ENCODE data around the gene SLC35F1. TPM values are rescaled to one million over a fixed set of nuclear protein-coding genes. Genes with fewer than 3 reads are reported as not detected.

The SLC35F1 gene
- total RNA-seq, 1 experiment from 2014 or later: not detected

- no peaks in the 10 kb centered on the region for H3K36me3 ChIP-seq
- DNase-seq: no peak
- H3K4me3 ChIP-seq: no peak overlapping the region
- no peaks in the 10 kb centered on the region for H3K27me3 ChIP-seq
- H3K9me3 ChIP-seq: no peaks in the 10 kb centered on the region
Measured at GRCh38 chr6:118044275-118044674, 137.2 kb downstream of the SLC35F1 start.

GRCh38 chr6:118054082-118054481 is 147.0 kb downstream of the SLC35F1 start:
- Histone ChIP-seq H3K36me3 (no peaks in the 10 kb centered on the region), H3K9me3 (no peaks in the 10 kb centered on the region)
- DNase-seq: no peak

GRCh38 chr6:118061666-118062065 is 154.6 kb downstream of the SLC35F1 start:
- no peak overlapping the region for H3K4me3 ChIP-seq
- no peaks in the 10 kb centered on the region for H3K36me3 ChIP-seq
- H3K9me3 ChIP-seq: no peaks in the 10 kb centered on the region
- no peaks in the 10 kb centered on the region for H3K27me3 ChIP-seq
- DNase-seq: no peak

More at GRCh38 chr6:118054082-118054481, 147.0 kb downstream of the SLC35F1 start:
- H3K4me3 ChIP-seq: no peak overlapping the region
- no peaks in the 10 kb centered on the region for H3K27me3 ChIP-seq

- Histone ChIP-seq H3K9me3 (no peaks in the 10 kb centered on the region), H3K36me3 (no peaks in the 10 kb centered on the region), H3K27me3 (peaks cover 7% of the 10 kb centered on the region; the same call in 1 of the 2 replicates), H3K4me3 (no peak overlapping the region)
- DNase-seq: no peak
Measured at GRCh38 chr6:118080547-118080946, 173.5 kb downstream of the SLC35F1 start.

- no peaks in the 10 kb centered on the region for H3K36me3 ChIP-seq
- no peak overlapping the region for H3K4me3 ChIP-seq
- peaks cover 7% of the 10 kb centered on the region; the same call in 1 of the 2 replicates for H3K27me3 ChIP-seq
- H3K9me3 ChIP-seq: no peaks in the 10 kb centered on the region
- DNase-seq: no peak
Measured at GRCh38 chr6:118083711-118084110, 176.6 kb downstream of the SLC35F1 start.

- no peaks in the 10 kb centered on the region for H3K36me3 ChIP-seq
- peaks cover 3% of the 10 kb centered on the region; the same call in 1 of the 2 replicates for H3K27me3 ChIP-seq
- DNase-seq: no peak
Measured at GRCh38 chr6:118085665-118086064, 178.6 kb downstream of the SLC35F1 start.

GRCh38 chr6:118086159-118086558 is 179.1 kb downstream of the SLC35F1 start:
- H3K4me3 ChIP-seq: no peak overlapping the region
- no peaks in the 10 kb centered on the region for H3K9me3 ChIP-seq
- no peaks in the 10 kb centered on the region for H3K36me3 ChIP-seq

More at GRCh38 chr6:118085665-118086064, 178.6 kb downstream of the SLC35F1 start:
- Histone ChIP-seq H3K9me3 (no peaks in the 10 kb centered on the region), H3K4me3 (no peak overlapping the region)

GRCh38 chr6:118092086-118092485 is 185.0 kb downstream of the SLC35F1 start:
- Histone ChIP-seq H3K27me3 (no peaks in the 10 kb centered on the region), H3K4me3 (no peak overlapping the region), H3K9me3 (0 out of 2 replicates have a peak, but pooled peaks cover 2% of the 10 kb centered on the region), H3K36me3 (no peaks in the 10 kb centered on the region)
- no peak for DNase-seq

More at GRCh38 chr6:118086159-118086558, 179.1 kb downstream of the SLC35F1 start:
- DNase-seq: no peak
- peaks cover 3% of the 10 kb centered on the region; the same call in 1 of the 2 replicates for H3K27me3 ChIP-seq

GRCh38 chr6:118097576-118097975 is 190.5 kb downstream of the SLC35F1 start:
- DNase-seq: no peak
- no peaks in the 10 kb centered on the region for H3K9me3 ChIP-seq

GRCh38 chr6:118100717-118101116 is 193.7 kb downstream of the SLC35F1 start:
- Histone ChIP-seq H3K27me3 (no peaks in the 10 kb centered on the region), H3K36me3 (no peaks in the 10 kb centered on the region), H3K4me3 (no peak overlapping the region), H3K9me3 (no peaks in the 10 kb centered on the region)
- no peak for DNase-seq

More at GRCh38 chr6:118097576-118097975, 190.5 kb downstream of the SLC35F1 start:
- Histone ChIP-seq H3K27me3 (no peaks in the 10 kb centered on the region), H3K36me3 (no peaks in the 10 kb centered on the region), H3K4me3 (no peak overlapping the region)

GRCh38 chr6:118101220-118101619 is 194.2 kb downstream of the SLC35F1 start:
- DNase-seq: no peak
- no peaks in the 10 kb centered on the region for H3K27me3 ChIP-seq
- no peaks in the 10 kb centered on the region for H3K36me3 ChIP-seq
- H3K9me3 ChIP-seq: no peaks in the 10 kb centered on the region
- no peak overlapping the region for H3K4me3 ChIP-seq

- H3K9me3 ChIP-seq: no peaks in the 10 kb centered on the region
- no peak overlapping the region for H3K4me3 ChIP-seq
- H3K36me3 ChIP-seq: no peaks in the 10 kb centered on the region
- no peaks in the 10 kb centered on the region for H3K27me3 ChIP-seq
- DNase-seq: no peak
Measured at GRCh38 chr6:118101831-118102345, 194.8 kb downstream of the SLC35F1 start.

- no peak overlapping the region for H3K4me3 ChIP-seq
- no peaks in the 10 kb centered on the region for H3K27me3 ChIP-seq
- DNase-seq: no peak
- no peaks in the 10 kb centered on the region for H3K36me3 ChIP-seq
- no peaks in the 10 kb centered on the region for H3K9me3 ChIP-seq
Measured at GRCh38 chr6:118102401-118102800, 195.3 kb downstream of the SLC35F1 start.

GRCh38 chr6:118103381-118104146 is 196.5 kb downstream of the SLC35F1 start:
- H3K27me3 ChIP-seq: no peaks in the 10 kb centered on the region
- no peaks in the 10 kb centered on the region for H3K9me3 ChIP-seq
- H3K36me3 ChIP-seq: no peaks in the 10 kb centered on the region
- DNase-seq: no peak
- no peak overlapping the region for H3K4me3 ChIP-seq

GRCh38 chr6:118122161-118122725 is 215.2 kb downstream of the SLC35F1 start:
- Histone ChIP-seq H3K36me3 (no peaks in the 10 kb centered on the region), H3K9me3 (no peaks in the 10 kb centered on the region), H3K4me3 (no peak overlapping the region), H3K27me3 (no peaks in the 10 kb centered on the region)
- DNase-seq: no peak

- Histone ChIP-seq H3K9me3 (no peaks in the 10 kb centered on the region), H3K36me3 (no peaks in the 10 kb centered on the region), H3K4me3 (no peak overlapping the region), H3K27me3 (no peaks in the 10 kb centered on the region)
- DNase-seq: no peak
Measured at GRCh38 chr6:118122801-118123200, 215.7 kb downstream of the SLC35F1 start.

GRCh38 chr6:118123503-118124037 is 216.5 kb downstream of the SLC35F1 start:
- Histone ChIP-seq H3K36me3 (no peaks in the 10 kb centered on the region), H3K9me3 (no peaks in the 10 kb centered on the region), H3K4me3 (no peak overlapping the region), H3K27me3 (no peaks in the 10 kb centered on the region)
- no peak for DNase-seq
